ENCODE data around the gene CDH4.

GRCh38 chr20:61950641-61951071, 698.6 kb downstream of the CDH4 start:
- TF ChIP-seq, protein P1, sequence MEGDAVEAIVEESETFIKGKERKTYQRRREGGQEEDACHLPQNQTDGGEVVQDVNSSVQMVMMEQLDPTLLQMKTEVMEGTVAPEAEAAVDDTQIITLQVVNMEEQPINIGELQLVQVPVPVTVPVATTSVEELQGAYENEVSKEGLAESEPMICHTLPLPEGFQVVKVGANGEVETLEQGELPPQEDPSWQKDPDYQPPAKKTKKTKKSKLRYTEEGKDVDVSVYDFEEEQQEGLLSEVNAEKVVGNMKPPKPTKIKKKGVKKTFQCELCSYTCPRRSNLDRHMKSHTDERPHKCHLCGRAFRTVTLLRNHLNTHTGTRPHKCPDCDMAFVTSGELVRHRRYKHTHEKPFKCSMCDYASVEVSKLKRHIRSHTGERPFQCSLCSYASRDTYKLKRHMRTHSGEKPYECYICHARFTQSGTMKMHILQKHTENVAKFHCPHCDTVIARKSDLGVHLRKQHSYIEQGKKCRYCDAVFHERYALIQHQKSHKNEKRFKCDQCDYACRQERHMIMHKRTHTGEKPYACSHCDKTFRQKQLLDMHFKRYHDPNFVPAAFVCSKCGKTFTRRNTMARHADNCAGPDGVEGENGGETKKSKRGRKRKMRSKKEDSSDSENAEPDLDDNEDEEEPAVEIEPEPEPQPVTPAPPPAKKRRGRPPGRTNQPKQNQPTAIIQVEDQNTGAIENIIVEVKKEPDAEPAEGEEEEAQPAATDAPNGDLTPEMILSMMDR (IDR thresholded peaks at IDR 0.05; ENCODE audit: insufficient read depth, low read length): no peak
- TF ChIP-seq GABPA (IDR thresholded peaks at IDR 0.05; ENCODE audit: low read depth): no peak
